K562 (cell line): ENCODE measurements around the gene SERF2. TPM values are rescaled to one million over a fixed set of nuclear protein-coding genes. Genes with fewer than 3 reads are reported as not detected.
A peak's percentile ranks its signal among the peaks of the same experiment; 100 is the strongest.

Experiments
- E2F8 ChIP-seq: fragments of 450-650 bp; IDR thresholded peaks from 2 replicates; pipeline ENCODE4 v1.7.1; 2018; ENCODE audit warnings: mild to moderate bottlenecking, low read depth; ENCODE audit not compliant: partially characterized antibody
- FOSL1 ChIP-seq: fragments of 200-800 bp; sonication (Bioruptor generic); conservative IDR thresholded peaks from 2 replicates; pipeline ENCODE4 v1.6.1; 2016; ENCODE audit warnings: missing genetic modification characterization, missing compliant biosample characterization
- FOXA3 ChIP-seq, 2 experiments: fragments of 450-650 bp in 1 of 2; sonication (generic) in 1 of 2; formaldehyde crosslinking; IDR thresholded peaks in 1 of 2; conservative IDR thresholded peaks in 1 of 2; 2 replicates each; pipeline versions ENCODE4 v1.4.0 to v1.8.0; 2020 to 2022; ENCODE audit warnings: mild to moderate bottlenecking in 2 of 2, missing genetic modification reagents in 1 of 2
- HMBOX1 ChIP-seq: sonication (generic); IDR thresholded peaks from 2 replicates; pipeline ENCODE4 v1.6.1; 2016
- MGA ChIP-seq: fragments of 450-650 bp; IDR thresholded peaks from 2 replicates; pipeline ENCODE4 v1.6.1; 2016; ENCODE audit warnings: mild to moderate bottlenecking, moderate library complexity
- STAT5A ChIP-seq: IDR thresholded peaks from 2 replicates; pipeline ENCODE4 v1.6.1; 2012; ENCODE audit warnings: low read length, inconsistent platforms, borderline replicate concordance
- ZNF197 ChIP-seq: fragments of 200-800 bp; sonication (Bioruptor generic); IDR thresholded peaks from 2 replicates; pipeline ENCODE4 v1.6.1; 2016; ENCODE audit warnings: low read depth, missing genetic modification characterization, missing compliant biosample characterization
- ZNF785 ChIP-seq: fragments of 250-450 bp; sonication (Bioruptor Pico); IDR thresholded peaks from 2 replicates; pipeline ENCODE4 v1.4.0; 2020; ENCODE audit warnings: mild to moderate bottlenecking
- polyA plus RNA-seq, 8 experiments: library from polyadenylated mRNA; depleted of rRNA in 4 of 8; stranded (reverse) in 5 of 8; unstranded in 3 of 8; fragments of >200 nt; fragmentation: Nextera tagmentation in 2 of 8; fragmentation: Illumina TruSeq in 1 of 8; extraction: Ambion mirVana in 2 of 8; extraction: Trizol in 1 of 8; gene quantifications; 2 replicates each; pipeline versions ENCODE4 v1.2.1 to v1.2.3, GENCODE V29; 2011 to 2014; ENCODE audit warnings: inconsistent platforms in 1 of 8, missing spikeins in 1 of 8
- total RNA-seq, 7 experiments: library from RNA; depleted of rRNA in 6 of 7; stranded (reverse); fragments of >200 nt in 6 of 7; fragmentation: Illumina TruSeq in 2 of 7; extraction: Trizol in 2 of 7; gene quantifications; 2 replicates each; pipeline versions ENCODE4 v1.2.1 to v1.2.3, GENCODE V29; 2011 to 2021; ENCODE audit warnings: low replicate concordance in 1 of 7

SERF2 gene
- total and polyA plus RNA-seq, 9 of the 15 experiments (the other 6 are each of a cell fraction or from before 2014, with no cell fraction given) = 497 to 3,360 (median 867) TPM

- TF ChIP-seq MGA = no peak
- TF ChIP-seq ZNF785 = no peak
- no peak for TF ChIP-seq FOXA3 (CRISPR knock-in tag; conservative IDR thresholded peaks at IDR 0.05 in 1 of 2, IDR thresholded peaks at IDR 0.05 in 1 of 2)
- no peak for TF ChIP-seq FOSL1 (tag)
- no peak for TF ChIP-seq ZNF197 (CRISPR knock-in tag)
- no peak for TF ChIP-seq STAT5A
- peak; percentile 92 for TF ChIP-seq E2F8
- TF ChIP-seq HMBOX1 = 0 out of 2 replicates have a peak, but pooled peaks have one; percentile 20
Observed at GRCh38 chr15:43800286-43801141, 8.4 kb downstream of the SERF2 start, which contains the start of gene HYPK (continued).
